Measurements from ENCODE around the gene IL18BP. TPM values are rescaled to one million over a fixed set of nuclear protein-coding genes. Genes with fewer than 3 reads are reported as not detected.

IL18BP gene
- polyA plus RNA-seq, 1 experiment: 2.2 TPM

DNA sequence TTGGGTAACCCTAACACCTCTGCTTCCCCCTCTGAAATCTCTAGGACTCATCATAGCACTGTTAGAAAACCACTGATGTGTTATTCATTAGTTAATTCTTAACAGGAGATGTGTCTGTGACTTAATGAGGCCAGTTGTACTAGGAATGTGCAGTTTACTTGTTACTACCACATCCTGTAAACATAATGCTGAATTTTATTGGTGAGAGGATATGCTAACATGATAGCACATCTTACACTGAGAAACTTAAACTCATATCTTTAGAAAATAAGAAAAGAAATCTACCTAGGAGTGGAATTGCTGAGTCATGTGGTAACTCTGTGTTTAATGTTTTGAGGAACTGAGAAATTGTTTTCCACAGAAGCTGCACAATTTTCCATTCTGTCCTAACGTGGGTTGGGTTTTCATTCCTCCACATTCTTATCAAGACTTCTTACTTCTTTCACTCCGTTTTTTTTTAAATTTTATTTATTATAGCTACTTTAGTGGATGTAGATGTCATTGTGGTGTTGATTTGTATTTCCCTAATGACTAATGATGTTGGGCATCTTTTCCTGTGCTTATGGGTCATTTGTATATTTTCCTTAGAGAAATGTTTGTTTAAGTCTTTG, 36.2 kb upstream of the IL18BP start:
- Histone ChIP-seq H3K27ac (ENCODE audit: low read depth, low read length) (no peak overlapping the region), H3K27me3 (ENCODE audit: control insufficient read depth, insufficient read depth, low read length) (no peaks in the 10 kb centered on the region), H3K9me3 (ENCODE audit: control insufficient read depth, insufficient read depth, low read length) (no peaks in the 10 kb centered on the region), H3K4me3 (ENCODE audit: low read depth, low read length) (no peak overlapping the region)
- TF ChIP-seq, protein P1, sequence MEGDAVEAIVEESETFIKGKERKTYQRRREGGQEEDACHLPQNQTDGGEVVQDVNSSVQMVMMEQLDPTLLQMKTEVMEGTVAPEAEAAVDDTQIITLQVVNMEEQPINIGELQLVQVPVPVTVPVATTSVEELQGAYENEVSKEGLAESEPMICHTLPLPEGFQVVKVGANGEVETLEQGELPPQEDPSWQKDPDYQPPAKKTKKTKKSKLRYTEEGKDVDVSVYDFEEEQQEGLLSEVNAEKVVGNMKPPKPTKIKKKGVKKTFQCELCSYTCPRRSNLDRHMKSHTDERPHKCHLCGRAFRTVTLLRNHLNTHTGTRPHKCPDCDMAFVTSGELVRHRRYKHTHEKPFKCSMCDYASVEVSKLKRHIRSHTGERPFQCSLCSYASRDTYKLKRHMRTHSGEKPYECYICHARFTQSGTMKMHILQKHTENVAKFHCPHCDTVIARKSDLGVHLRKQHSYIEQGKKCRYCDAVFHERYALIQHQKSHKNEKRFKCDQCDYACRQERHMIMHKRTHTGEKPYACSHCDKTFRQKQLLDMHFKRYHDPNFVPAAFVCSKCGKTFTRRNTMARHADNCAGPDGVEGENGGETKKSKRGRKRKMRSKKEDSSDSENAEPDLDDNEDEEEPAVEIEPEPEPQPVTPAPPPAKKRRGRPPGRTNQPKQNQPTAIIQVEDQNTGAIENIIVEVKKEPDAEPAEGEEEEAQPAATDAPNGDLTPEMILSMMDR (IDR thresholded peaks at IDR 0.05; ENCODE audit: low read depth, low read length): no peak
- DNase-seq (ENCODE audit: low read depth, low spot score): peak; percentile 13
- CTCF ChIA-PET: interaction anchor here (1.3 kb wide), 1 partner anchor 15 kb away, joined by 3 read pairs; no protein-coding TSS in a partner anchor
- POLR2A ChIA-PET: no interaction called here

DNA sequence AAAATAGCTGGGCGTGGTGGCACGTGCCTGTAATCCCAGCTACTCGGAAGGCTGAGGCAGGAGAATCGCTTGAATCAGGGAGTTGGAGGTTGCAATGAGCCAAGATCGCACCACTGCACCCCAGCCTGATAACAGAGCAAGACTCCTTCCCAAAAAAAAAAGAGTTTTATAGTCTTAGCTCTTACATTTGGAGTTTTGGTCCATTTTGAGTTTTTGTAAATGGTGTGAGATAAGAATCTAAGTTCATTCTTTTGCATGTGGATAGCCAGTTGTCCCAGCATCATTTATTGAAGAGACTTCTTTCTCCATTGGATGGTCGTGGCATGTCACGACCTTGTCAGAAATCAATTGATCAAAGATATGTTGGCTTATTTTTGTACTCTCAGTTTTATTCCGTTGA, 35.2 kb upstream of the IL18BP start:
- Histone ChIP-seq H3K9me3 (ENCODE audit: control insufficient read depth, insufficient read depth, low read length) (no peaks in the 10 kb centered on the region), H3K27ac (ENCODE audit: low read depth, low read length) (no peak overlapping the region), H3K4me3 (ENCODE audit: low read depth, low read length) (no peak overlapping the region), H3K27me3 (ENCODE audit: control insufficient read depth, insufficient read depth, low read length) (no peaks in the 10 kb centered on the region)
- no peak for DNase-seq (ENCODE audit: low read depth, low spot score)
- TF ChIP-seq, protein P1 (IDR thresholded peaks at IDR 0.05; ENCODE audit: low read depth, low read length): no peak
- ChIA-PET POLR2A (no interaction called here), CTCF (interaction anchor here (1.3 kb wide), 1 partner anchor 14 kb away, joined by 3 read pairs; no protein-coding TSS in a partner anchor)

DNA sequence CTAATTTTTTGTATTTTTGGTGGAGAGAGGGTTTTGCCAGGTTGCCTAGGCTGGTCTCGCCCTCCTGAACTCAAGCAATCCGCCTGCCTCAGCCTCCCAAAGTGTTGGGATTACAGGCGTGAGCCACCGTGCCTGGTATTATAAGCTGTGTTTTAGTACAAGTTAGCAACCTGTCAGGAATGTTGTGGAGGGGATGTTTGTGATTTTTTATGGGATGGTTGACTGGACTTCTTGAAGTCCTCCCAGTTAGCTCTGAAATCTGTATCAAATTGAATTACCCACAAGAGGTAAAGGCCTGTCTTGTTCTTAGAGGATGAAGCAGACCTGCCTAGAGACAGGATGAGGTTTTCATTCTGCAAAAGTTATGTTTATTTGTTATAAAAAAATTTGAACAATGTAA, 34.1 kb upstream of the IL18BP start:
- Histone ChIP-seq H3K9me3 (ENCODE audit: control insufficient read depth, insufficient read depth, low read length) (no peaks in the 10 kb centered on the region), H3K27ac (ENCODE audit: low read depth, low read length) (no peak overlapping the region), H3K27me3 (ENCODE audit: control insufficient read depth, insufficient read depth, low read length) (no peaks in the 10 kb centered on the region), H3K4me3 (ENCODE audit: low read depth, low read length) (no peak overlapping the region)
- CTCF ChIA-PET: interaction anchor here (1.0 kb wide), 2 partner anchors 13 to 18 kb away, joined by 3 to 5 read pairs; no protein-coding TSS in a partner anchor
- POLR2A ChIA-PET: no interaction called here
- DNase-seq (ENCODE audit: low read depth, low spot score): no peak
- TF ChIP-seq, protein P1 (IDR thresholded peaks at IDR 0.05; ENCODE audit: low read depth, low read length): no peak

DNA sequence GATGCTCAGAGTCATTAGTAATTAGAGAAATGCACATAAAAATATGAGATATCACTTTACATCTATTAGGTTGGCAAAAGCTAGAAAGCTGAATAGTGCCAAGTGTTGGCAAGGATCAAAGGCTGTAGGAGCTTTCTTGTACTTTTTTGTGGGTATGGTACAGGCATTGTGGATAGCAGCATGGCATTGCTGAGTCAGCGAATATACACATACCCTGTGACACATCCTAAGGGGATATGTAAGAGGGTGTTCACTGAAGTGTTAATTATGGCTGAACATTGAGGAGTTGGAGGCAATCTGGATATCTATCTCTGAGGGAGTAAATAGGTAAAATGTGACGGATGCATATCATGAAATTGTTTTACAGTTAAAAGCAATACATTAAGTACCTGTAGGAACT, 27.0 kb upstream of the IL18BP start:
- CTCF ChIA-PET: interaction anchor here (1.3 kb wide), 1 partner anchor 211 kb away, joined by 3 read pairs; no protein-coding TSS in a partner anchor
- TF ChIP-seq, protein P1 (IDR thresholded peaks at IDR 0.05; ENCODE audit: low read depth, low read length): no peak
- POLR2A ChIA-PET: no interaction called here
- H3K27ac ChIP-seq (ENCODE audit: low read depth, low read length): no peak overlapping the region
- H3K9me3 ChIP-seq (ENCODE audit: control insufficient read depth, insufficient read depth, low read length): no peaks in the 10 kb centered on the region
- DNase-seq (ENCODE audit: low read depth, low spot score): no peak
- no peaks in the 10 kb centered on the region for H3K27me3 ChIP-seq (ENCODE audit: control insufficient read depth, insufficient read depth, low read length)
- no peak overlapping the region for H3K4me3 ChIP-seq (ENCODE audit: low read depth, low read length)

DNA sequence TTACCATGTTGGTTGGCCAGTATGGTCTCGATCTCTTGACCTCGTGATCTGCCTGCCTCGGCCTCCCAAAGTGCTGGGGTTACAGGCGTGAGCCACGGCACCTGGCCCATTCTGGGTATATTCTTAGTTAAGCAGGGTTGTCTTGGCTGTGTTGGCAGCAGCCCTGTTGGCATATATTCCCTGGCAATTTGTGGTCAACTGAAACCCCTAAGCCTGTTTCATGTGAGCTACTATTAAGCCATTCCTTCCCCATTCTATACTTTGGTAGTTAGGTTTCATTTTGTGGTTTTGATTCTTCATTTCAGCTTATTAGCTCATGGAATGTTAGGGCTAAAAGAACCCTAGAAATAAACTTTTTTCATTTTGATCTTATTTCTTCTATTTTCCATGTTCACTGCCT, 22.2 kb upstream of the IL18BP start:
- Histone ChIP-seq H3K27ac (ENCODE audit: low read depth, low read length) (no peak overlapping the region), H3K4me3 (ENCODE audit: low read depth, low read length) (no peak overlapping the region), H3K9me3 (ENCODE audit: control insufficient read depth, insufficient read depth, low read length) (no peaks in the 10 kb centered on the region), H3K27me3 (ENCODE audit: control insufficient read depth, insufficient read depth, low read length) (no peaks in the 10 kb centered on the region)
- ChIA-PET CTCF (interaction anchor here (0.7 to 4.2 kb wide), 20 partner anchors 8 to 473 kb away, joined by 3 to 53 read pairs (median 6); partner anchors contain the start of gene IL18BP), POLR2A (no interaction called here)
- TF ChIP-seq, protein P1 (IDR thresholded peaks at IDR 0.05; ENCODE audit: low read depth, low read length): no peak
- DNase-seq (ENCODE audit: low read depth, low spot score): no peak
